Stimulated activated CD4-positive, alpha-beta T cell treated with anti-CD3 and anti-CD28 coated beads, Interleukin-4, amount 100 ng/mL, for 24 hours (primary cell): ENCODE data around the gene RAPGEF5.
"Not testable (repeated sequence)": the region's sequence is repeated elsewhere in the genome, so short reads cannot be mapped to it uniquely, and the experiment has no call there.

ENCODE experiments used
- DNase-seq: peaks from one replicate; pipeline ENCODE4 v3.0.0-alpha.2; 2020

Gene RAPGEF5

GRCh38 chr7:22109761-22110160, 247.2 kb downstream of the RAPGEF5 start:
- peak; percentile 19 for DNase-seq

- no peak for DNase-seq
Observed at GRCh38 chr7:22108151-22108845, 248.7 kb downstream of the RAPGEF5 start.

GRCh38 chr7:22105550-22105949, 251.4 kb downstream of the RAPGEF5 start:
- DNase-seq, result no peak

- no peak for DNase-seq
Observed at GRCh38 chr7:22094413-22095342, 262.3 kb downstream of the RAPGEF5 start.

- DNase-seq, result no peak
Observed at GRCh38 chr7:22093936-22094335, 263.0 kb downstream of the RAPGEF5 start.

- no peak for DNase-seq
Observed at GRCh38 chr7:22093001-22093400, 264.0 kb downstream of the RAPGEF5 start.

- not testable (repeated sequence) for DNase-seq
Observed at GRCh38 chr7:22090958-22091525, 265.9 kb downstream of the RAPGEF5 start.

GRCh38 chr7:22090512-22090911, 266.4 kb downstream of the RAPGEF5 start:
- DNase-seq, result no peak

- DNase-seq, result no peak
Observed at GRCh38 chr7:22090107-22090506, 266.8 kb downstream of the RAPGEF5 start.

GRCh38 chr7:22088827-22089226, 268.1 kb downstream of the RAPGEF5 start:
- DNase-seq, result no peak

- DNase-seq, result no peak
Observed at GRCh38 chr7:22087861-22088260, 269.1 kb downstream of the RAPGEF5 start.

- DNase-seq, result no peak
Observed at GRCh38 chr7:22083704-22084240, 273.2 kb downstream of the RAPGEF5 start.

- peak; percentile 82 for DNase-seq
Observed at GRCh38 chr7:22082886-22083703, 273.9 kb downstream of the RAPGEF5 start.

GRCh38 chr7:22082553-22082885, 274.4 kb downstream of the RAPGEF5 start:
- no peak for DNase-seq

GRCh38 chr7:22080219-22080618, 276.7 kb downstream of the RAPGEF5 start:
- DNase-seq, result not testable (repeated sequence)

GRCh38 chr7:22078872-22079271, 278.1 kb downstream of the RAPGEF5 start:
- not testable (repeated sequence) for DNase-seq

- DNase-seq, result no peak
Observed at GRCh38 chr7:22075561-22075960, 281.4 kb downstream of the RAPGEF5 start.

GRCh38 chr7:22074897-22075296, 282.1 kb downstream of the RAPGEF5 start:
- no peak for DNase-seq
